KMS-11 (cell line): ENCODE data around the gene ZNF83.

Experiments used
- H2AFZ ChIP-seq: fragments of 200-600 bp; sonication (generic); 2 replicates; pipeline ENCODE4 v1.6.1; 2016; ENCODE audit warnings: antibody characterized with exemption, mixed run types, low read depth
- H3K27ac ChIP-seq: fragments of 200-600 bp; sonication (generic); 2 replicates; pipeline ENCODE4 v1.6.1; 2016; ENCODE audit warnings: mild to moderate bottlenecking, mixed run types
- H3K27me3 ChIP-seq: fragments of 200-600 bp; sonication (generic); 2 replicates; pipeline ENCODE4 v1.6.1; 2017; ENCODE audit warnings: mild to moderate bottlenecking, low read depth, mixed run types, moderate library complexity; ENCODE audit not compliant: insufficient read depth
- H3K36me3 ChIP-seq: fragments of 200-600 bp; sonication (generic); 2 replicates; pipeline ENCODE4 v1.6.1; 2017; ENCODE audit warnings: mild to moderate bottlenecking, mixed run types; ENCODE audit not compliant: insufficient read depth
- H3K4me1 ChIP-seq: fragments of 200-600 bp; sonication (generic); 2 replicates; pipeline ENCODE4 v1.6.1; 2016; ENCODE audit warnings: mild to moderate bottlenecking, low read depth, mixed run types; ENCODE audit not compliant: poor library complexity, severe bottlenecking
- H3K4me2 ChIP-seq: fragments of 200-600 bp; sonication (generic); 2 replicates; pipeline ENCODE4 v1.7.0; 2016; ENCODE audit warnings: mild to moderate bottlenecking, mixed run types
- H3K4me3 ChIP-seq: fragments of 200-600 bp; sonication (generic); IDR thresholded peaks from 2 replicates; pipeline ENCODE4 v1.6.1; 2017; ENCODE audit warnings: low read depth, low read length, mixed read lengths; ENCODE audit not compliant: insufficient read depth
- H3K79me2 ChIP-seq: fragments of 200-600 bp; sonication (generic); 2 replicates; pipeline ENCODE4 v1.6.1; 2016; ENCODE audit warnings: low read depth, mixed run types; ENCODE audit not compliant: insufficient read depth
- H3K9ac ChIP-seq: fragments of 200-600 bp; sonication (generic); 2 replicates; pipeline ENCODE4 v1.6.1; 2016; ENCODE audit warnings: mild to moderate bottlenecking, mixed run types
- H4K20me1 ChIP-seq: fragments of 200-600 bp; sonication (generic); 2 replicates; pipeline ENCODE4 v1.6.1; 2016; ENCODE audit warnings: mild to moderate bottlenecking, mixed run types; ENCODE audit not compliant: insufficient read depth
- TF ChIP-seq, protein P1 (sequence below): fragments of 200-600 bp; sonication (generic); conservative IDR thresholded peaks from 2 replicates; pipeline ENCODE4 v1.6.1; 2017; ENCODE audit warnings: low read depth, mild to moderate bottlenecking, antibody characterized with exemption, low read length, moderate library complexity, mixed read lengths

ZNF83 gene

DNA sequence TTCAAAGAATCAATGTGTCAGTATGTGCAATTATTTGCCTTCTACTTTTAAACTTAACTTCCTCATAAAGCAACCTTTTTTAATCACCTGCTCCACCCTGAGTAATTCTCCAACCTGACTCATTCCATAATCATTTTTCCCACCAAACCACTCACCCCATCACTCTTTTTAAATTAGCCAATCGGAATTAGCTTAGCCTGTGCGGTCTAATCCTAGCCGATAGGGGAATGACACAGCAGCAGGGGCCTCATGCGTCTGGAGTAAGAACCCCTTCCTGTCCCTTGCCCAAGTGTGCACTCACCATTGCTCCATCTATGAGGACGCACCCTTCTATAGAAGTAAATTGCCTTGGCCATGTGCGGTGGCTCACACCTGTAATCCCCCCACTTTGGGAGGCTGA, 27.4 kb upstream of the ZNF83 start:
- TF ChIP-seq, protein P1, sequence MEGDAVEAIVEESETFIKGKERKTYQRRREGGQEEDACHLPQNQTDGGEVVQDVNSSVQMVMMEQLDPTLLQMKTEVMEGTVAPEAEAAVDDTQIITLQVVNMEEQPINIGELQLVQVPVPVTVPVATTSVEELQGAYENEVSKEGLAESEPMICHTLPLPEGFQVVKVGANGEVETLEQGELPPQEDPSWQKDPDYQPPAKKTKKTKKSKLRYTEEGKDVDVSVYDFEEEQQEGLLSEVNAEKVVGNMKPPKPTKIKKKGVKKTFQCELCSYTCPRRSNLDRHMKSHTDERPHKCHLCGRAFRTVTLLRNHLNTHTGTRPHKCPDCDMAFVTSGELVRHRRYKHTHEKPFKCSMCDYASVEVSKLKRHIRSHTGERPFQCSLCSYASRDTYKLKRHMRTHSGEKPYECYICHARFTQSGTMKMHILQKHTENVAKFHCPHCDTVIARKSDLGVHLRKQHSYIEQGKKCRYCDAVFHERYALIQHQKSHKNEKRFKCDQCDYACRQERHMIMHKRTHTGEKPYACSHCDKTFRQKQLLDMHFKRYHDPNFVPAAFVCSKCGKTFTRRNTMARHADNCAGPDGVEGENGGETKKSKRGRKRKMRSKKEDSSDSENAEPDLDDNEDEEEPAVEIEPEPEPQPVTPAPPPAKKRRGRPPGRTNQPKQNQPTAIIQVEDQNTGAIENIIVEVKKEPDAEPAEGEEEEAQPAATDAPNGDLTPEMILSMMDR = no peak
- Histone ChIP-seq H3K4me3 (no peak overlapping the region), H3K27me3 (no peaks in the 10 kb centered on the region), H3K4me1 (no peaks in the 10 kb centered on the region), H3K9ac (no peak overlapping the region), H4K20me1 (no peaks in the 10 kb centered on the region), H3K36me3 (no peaks in the 10 kb centered on the region), H3K27ac (no peak overlapping the region), H3K79me2 (no peaks in the 10 kb centered on the region), H3K4me2 (no peak overlapping the region), H2AFZ (no peak overlapping the region)

DNA sequence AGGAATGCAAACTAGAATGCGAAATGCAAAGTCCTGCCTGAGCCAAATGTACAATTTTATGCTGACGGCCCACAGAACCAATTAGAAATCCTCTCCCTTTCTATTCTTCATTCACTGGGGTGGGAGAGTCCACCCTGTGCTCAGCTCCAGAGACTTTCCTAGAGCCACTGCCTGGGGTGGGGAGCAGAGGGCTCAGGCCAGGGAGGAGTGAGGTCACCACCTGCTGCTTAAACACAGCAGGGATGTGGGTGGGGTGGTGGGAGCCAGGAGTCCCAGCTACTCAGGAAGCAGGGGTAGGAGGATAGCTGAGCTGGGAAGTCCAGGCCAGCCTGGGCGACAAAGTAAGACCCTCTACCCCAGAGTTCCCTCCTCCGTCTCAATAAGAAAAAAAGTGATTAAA, 26.9 kb upstream of the ZNF83 start:
- Histone ChIP-seq H3K27me3 (no peaks in the 10 kb centered on the region), H4K20me1 (no peaks in the 10 kb centered on the region), H3K4me1 (no peaks in the 10 kb centered on the region), H3K4me2 (no peak overlapping the region), H3K9ac (no peak overlapping the region), H3K79me2 (no peaks in the 10 kb centered on the region), H2AFZ (no peak overlapping the region), H3K4me3 (no peak overlapping the region), H3K27ac (no peak overlapping the region), H3K36me3 (no peaks in the 10 kb centered on the region)
- TF ChIP-seq, protein P1 = no peak

DNA sequence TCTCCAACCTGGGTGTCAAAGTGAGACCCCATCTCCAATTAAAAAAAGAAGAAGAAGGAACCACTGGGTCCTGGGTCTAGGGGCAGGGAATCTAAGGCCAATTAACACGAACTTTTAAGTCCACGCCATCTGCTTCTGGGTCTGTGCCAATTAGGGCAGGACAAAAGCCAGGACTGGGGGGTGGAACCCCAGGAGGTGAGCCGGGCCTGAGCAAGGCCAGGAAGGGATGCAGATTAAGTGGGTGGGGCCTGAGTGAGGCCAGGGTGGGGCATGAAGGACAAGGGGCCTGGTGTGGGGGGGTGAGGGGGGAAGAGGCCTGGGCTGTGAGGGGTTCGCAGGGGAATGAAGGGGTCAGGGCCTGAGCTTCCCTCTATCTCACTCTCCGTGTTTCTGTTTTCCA, 26.3 kb upstream of the ZNF83 start:
- TF ChIP-seq, protein P1 = no peak
- Histone ChIP-seq H2AFZ (no peak overlapping the region), H4K20me1 (no peaks in the 10 kb centered on the region), H3K4me2 (no peak overlapping the region), H3K4me3 (no peak overlapping the region), H3K79me2 (no peaks in the 10 kb centered on the region), H3K9ac (no peak overlapping the region), H3K4me1 (no peaks in the 10 kb centered on the region), H3K27ac (no peak overlapping the region), H3K27me3 (no peaks in the 10 kb centered on the region), H3K36me3 (no peaks in the 10 kb centered on the region)

DNA sequence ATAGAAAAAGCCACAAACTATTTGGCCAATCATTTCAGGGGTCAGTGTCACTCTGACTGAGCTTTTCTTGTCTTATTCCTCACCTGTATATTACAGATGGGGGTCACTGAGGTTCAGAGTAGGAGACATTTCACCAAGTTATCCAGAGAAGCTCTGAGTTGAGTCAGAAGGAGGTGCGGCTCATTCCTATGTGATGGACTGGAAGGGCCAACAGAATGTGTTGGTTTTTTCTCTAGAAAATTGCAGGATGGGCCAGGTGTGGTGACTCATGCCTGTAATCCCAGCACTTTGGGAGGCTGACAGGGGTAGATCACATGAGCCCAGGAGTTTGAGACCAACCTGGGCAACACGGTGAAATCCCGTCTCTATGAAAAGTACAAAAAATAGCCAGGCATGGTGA, 24.5 kb upstream of the ZNF83 start:
- no peaks in the 10 kb centered on the region for H3K79me2 ChIP-seq
- H2AFZ ChIP-seq = no peak overlapping the region
- no peak overlapping the region for H3K4me2 ChIP-seq
- H3K4me1 ChIP-seq = no peaks in the 10 kb centered on the region
- TF ChIP-seq, protein P1 = no peak
- H3K9ac ChIP-seq = no peak overlapping the region
- no peaks in the 10 kb centered on the region for H3K36me3 ChIP-seq
- no peaks in the 10 kb centered on the region for H4K20me1 ChIP-seq
- no peak overlapping the region for H3K27ac ChIP-seq
- no peaks in the 10 kb centered on the region for H3K27me3 ChIP-seq
- no peak overlapping the region for H3K4me3 ChIP-seq

DNA sequence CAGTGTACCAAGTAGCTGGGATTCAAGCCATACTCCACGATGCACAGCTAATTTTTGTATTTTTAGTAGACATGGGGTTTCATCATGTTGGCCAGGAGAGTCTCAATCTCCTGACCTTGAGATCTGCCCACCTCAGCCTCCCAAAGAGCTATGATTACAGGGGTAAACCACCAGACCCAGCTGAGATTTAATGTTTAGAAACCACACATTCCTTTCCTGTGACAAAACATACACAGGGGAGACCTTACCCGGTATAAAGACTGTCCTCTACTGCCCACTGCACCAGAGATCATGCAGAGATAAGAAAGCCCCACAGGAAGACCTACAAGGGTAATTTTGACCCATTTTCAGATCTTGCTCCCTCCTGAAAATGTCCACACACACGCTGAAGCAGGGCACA, 22.8 kb upstream of the ZNF83 start:
- Histone ChIP-seq H3K4me1 (no peaks in the 10 kb centered on the region), H3K36me3 (no peaks in the 10 kb centered on the region)
- TF ChIP-seq, protein P1 = no peak

More for the DNA sequence above, 22.8 kb upstream of the ZNF83 start:
- no peaks in the 10 kb centered on the region for H3K79me2 ChIP-seq
- H3K27me3 ChIP-seq = no peaks in the 10 kb centered on the region
- H2AFZ ChIP-seq = no peak overlapping the region
- no peak overlapping the region for H3K4me3 ChIP-seq
- H4K20me1 ChIP-seq = no peaks in the 10 kb centered on the region
- H3K27ac ChIP-seq = no peak overlapping the region
- H3K9ac ChIP-seq = no peak overlapping the region
- H3K4me2 ChIP-seq = no peak overlapping the region
